Measurements from ENCODE around the gene TSPYL2.

TSPYL2 gene

GRCh38 chrX:53080628-53081580 lies 1.3 kb upstream of the TSPYL2 start:
- no peak for DNase-seq (ENCODE audit: low read depth)

GRCh38 chrX:53082773-53083616 lies 828 bp downstream of the TSPYL2 start:
- no peak for DNase-seq (ENCODE audit: low read depth)

- no peak for DNase-seq (ENCODE audit: low read depth)
These were observed 1.9 kb downstream of the TSPYL2 start for GRCh38 chrX:53084043-53084570.

GRCh38 chrX:53084863-53085262 lies 2.7 kb downstream of the TSPYL2 start:
- no peak for DNase-seq (ENCODE audit: low read depth)

- no peak for DNase-seq (ENCODE audit: low read depth)
These were observed 3.6 kb downstream of the TSPYL2 start for GRCh38 chrX:53085661-53086229.

GRCh38 chrX:53086464-53086863 lies 4.3 kb downstream of the TSPYL2 start:
- DNase-seq (ENCODE audit: low read depth) = peak; percentile 50

- DNase-seq (ENCODE audit: low read depth) = no peak
These were observed 5.2 kb downstream of the TSPYL2 start for GRCh38 chrX:53087388-53087831.

GRCh38 chrX:53088136-53088974 lies 6.2 kb downstream of the TSPYL2 start:
- peak; percentile 87 for DNase-seq (ENCODE audit: low read depth)

GRCh38 chrX:53089224-53089842 lies 7.2 kb downstream of the TSPYL2 start:
- peak; percentile 66 for DNase-seq (ENCODE audit: low read depth)

GRCh38 chrX:53089925-53090324 lies 7.8 kb downstream of the TSPYL2 start:
- DNase-seq (ENCODE audit: low read depth) = no peak

GRCh38 chrX:53091354-53091753 lies 9.2 kb downstream of the TSPYL2 start:
- no peak for DNase-seq (ENCODE audit: low read depth)

GRCh38 chrX:53093177-53093655 lies 11.0 kb downstream of the TSPYL2 start:
- DNase-seq (ENCODE audit: low read depth) = peak; percentile 76

GRCh38 chrX:53093748-53094581 lies 11.8 kb downstream of the TSPYL2 start, which contains the start of gene KANTR:
Gene KANTR (plus strand): TSS chrX:53094142. CDS start chrX:53124273, 30,131 bp downstream.
- peak; percentile 95 for DNase-seq (ENCODE audit: low read depth)

GRCh38 chrX:53094582-53094905 lies 12.4 kb downstream of the TSPYL2 start:
- no peak for DNase-seq (ENCODE audit: low read depth)

- DNase-seq (ENCODE audit: low read depth) = no peak
These were observed 13.6 kb downstream of the TSPYL2 start for GRCh38 chrX:53095796-53096195.

- DNase-seq (ENCODE audit: low read depth) = no peak
These were observed 32.8 kb downstream of the TSPYL2 start for GRCh38 chrX:53114864-53115549.

- DNase-seq (ENCODE audit: low read depth) = no peak
These were observed 33.3 kb downstream of the TSPYL2 start for GRCh38 chrX:53115550-53115874.

- peak; percentile 46 for DNase-seq (ENCODE audit: low read depth)
These were observed 33.9 kb downstream of the TSPYL2 start for GRCh38 chrX:53116101-53116500.

- no peak for DNase-seq (ENCODE audit: low read depth)
These were observed 39.8 kb downstream of the TSPYL2 start for GRCh38 chrX:53122013-53122412.
